Measurements from ENCODE around the gene EPS15. TPM values are rescaled to one million over a fixed set of nuclear protein-coding genes. Genes with fewer than 3 reads are reported as not detected.

EPS15 gene
- total and polyA plus RNA-seq, 2 experiments from 2014 or later, result 26.9 to 41.1 TPM

GRCh38 chr1:51473331-51474115, 45.5 kb downstream of the EPS15 start:
- H3K27me3 ChIP-seq (replicated peaks; ENCODE audit: insufficient read depth), result no peaks in the 10 kb centered on the region
- H2AFZ ChIP-seq, result no peak overlapping the region
- no peak overlapping the region for H3K27ac ChIP-seq
- in situ Hi-C loops (cut with MboI), result no loop called here
- no peak overlapping the region for H3K4me3 ChIP-seq
- no peaks in the 10 kb centered on the region for H3F3A ChIP-seq (ENCODE audit: insufficient read depth)
- no peaks in the 10 kb centered on the region for H3K79me2 ChIP-seq (ENCODE audit: insufficient read depth)
- H3K36me3 ChIP-seq (ENCODE audit: low read depth), result peaks cover 13% of the 10 kb centered on the region
- H3K9me3 ChIP-seq (ENCODE audit: low read depth), result no peaks in the 10 kb centered on the region
- H3K9ac ChIP-seq, result no peak overlapping the region
- H3K4me1 ChIP-seq (ENCODE audit: insufficient read depth), result no peaks in the 10 kb centered on the region
- no peaks in the 10 kb centered on the region for H4K20me1 ChIP-seq (ENCODE audit: insufficient read depth)
- H3K9me2 ChIP-seq (ENCODE audit: insufficient read depth), result no peaks in the 10 kb centered on the region
- DNase-seq, result no peak
- TF ChIP-seq EZH2phosphoT487 (IDR thresholded peaks at IDR 0.05; ENCODE audit: insufficient read depth, low read depth), result no peak
- no peak for TF ChIP-seq EZH2 (IDR thresholded peaks at IDR 0.05; ENCODE audit: insufficient read depth, poor library complexity, severe bottlenecking)
- no peak overlapping the region for H3K4me2 ChIP-seq (ENCODE audit: unreplicated experiment)

DNA sequence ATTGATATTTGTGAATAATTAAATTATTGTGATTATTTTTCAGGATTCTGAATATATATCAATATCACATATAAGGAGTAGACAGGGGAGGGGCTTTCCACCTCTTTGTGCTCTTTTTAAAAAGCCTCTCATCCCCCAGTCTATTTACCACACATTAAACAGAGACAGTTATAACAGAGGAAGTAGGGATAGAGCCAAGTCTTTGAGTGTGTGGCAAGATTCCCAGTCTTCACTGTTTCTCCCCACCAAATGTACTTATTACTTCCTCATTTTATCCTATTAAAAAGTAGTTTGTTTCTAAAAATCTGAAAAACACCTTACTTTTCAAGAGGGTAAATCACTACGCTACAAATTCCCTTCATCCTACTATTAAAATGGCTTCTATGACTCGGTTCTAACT, 46.7 kb downstream of the EPS15 start:
- TF ChIP-seq EZH2 (IDR thresholded peaks at IDR 0.05; ENCODE audit: insufficient read depth, poor library complexity, severe bottlenecking) (no peak), EZH2phosphoT487 (IDR thresholded peaks at IDR 0.05; ENCODE audit: insufficient read depth, low read depth) (no peak)
- Histone ChIP-seq H3K27me3 (replicated peaks; ENCODE audit: insufficient read depth) (no peaks in the 10 kb centered on the region), H3F3A (ENCODE audit: insufficient read depth) (no peaks in the 10 kb centered on the region), H3K9ac (no peak overlapping the region), H3K79me2 (ENCODE audit: insufficient read depth) (no peaks in the 10 kb centered on the region), H3K4me2 (ENCODE audit: unreplicated experiment) (no peak overlapping the region), H3K4me1 (ENCODE audit: insufficient read depth) (no peaks in the 10 kb centered on the region), H3K27ac (no peak overlapping the region), H3K36me3 (ENCODE audit: low read depth) (peaks cover 20% of the 10 kb centered on the region), H4K20me1 (ENCODE audit: insufficient read depth) (no peaks in the 10 kb centered on the region), H3K9me3 (ENCODE audit: low read depth) (no peaks in the 10 kb centered on the region), H2AFZ (no peak overlapping the region), H3K9me2 (ENCODE audit: insufficient read depth) (no peaks in the 10 kb centered on the region), H3K4me3 (no peak overlapping the region)
- no peak for DNase-seq
- in situ Hi-C loops (cut with MboI), result no loop called here
- WGBS, 2 experiments (ENCODE audit: low coverage in 1 of 2, low lambda C conversion rate in 2 of 2, missing lambda C conversion rate in 2 of 2), result 42 to 44% methylated on average over 2 of the region's 2 CpGs

DNA sequence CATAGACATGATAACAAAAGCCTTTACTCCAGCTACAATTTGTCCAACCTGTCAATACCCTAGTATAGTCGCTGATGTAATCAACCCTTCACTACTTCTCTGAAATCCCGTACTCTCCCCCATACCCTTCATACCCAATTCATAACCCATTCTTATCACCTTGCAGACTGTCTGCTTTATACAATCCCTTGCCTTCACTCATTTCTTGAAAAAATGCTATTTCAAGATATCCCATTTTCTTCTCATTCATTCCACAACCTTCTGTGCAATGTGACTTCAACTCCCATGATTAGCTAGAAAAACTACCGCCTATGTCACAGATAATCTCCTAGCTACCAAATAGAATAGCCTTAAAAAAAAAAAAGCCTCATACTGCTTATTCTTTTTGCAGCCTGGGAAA, 49.5 kb downstream of the EPS15 start:
- Histone ChIP-seq H3K27ac (no peak overlapping the region), H3K9me2 (ENCODE audit: insufficient read depth) (no peaks in the 10 kb centered on the region), H3K4me2 (ENCODE audit: unreplicated experiment) (no peak overlapping the region), H3F3A (ENCODE audit: insufficient read depth) (no peaks in the 10 kb centered on the region), H3K27me3 (replicated peaks; ENCODE audit: insufficient read depth) (no peaks in the 10 kb centered on the region), H2AFZ (no peak overlapping the region), H4K20me1 (ENCODE audit: insufficient read depth) (no peaks in the 10 kb centered on the region), H3K36me3 (ENCODE audit: low read depth) (peaks cover 23% of the 10 kb centered on the region), H3K9me3 (ENCODE audit: low read depth) (no peaks in the 10 kb centered on the region), H3K79me2 (ENCODE audit: insufficient read depth) (no peaks in the 10 kb centered on the region), H3K4me1 (ENCODE audit: insufficient read depth) (no peaks in the 10 kb centered on the region), H3K4me3 (no peak overlapping the region), H3K9ac (no peak overlapping the region)
- 30 to 41% methylated on average over 3 of the region's 3 CpGs for WGBS, 2 experiments (ENCODE audit: low coverage in 1 of 2, low lambda C conversion rate in 2 of 2, missing lambda C conversion rate in 2 of 2)
- DNase-seq, result no peak
- in situ Hi-C loops (cut with MboI), result no loop called here
- no peak for TF ChIP-seq EZH2phosphoT487 (IDR thresholded peaks at IDR 0.05; ENCODE audit: insufficient read depth, low read depth)
- no peak for TF ChIP-seq EZH2 (IDR thresholded peaks at IDR 0.05; ENCODE audit: insufficient read depth, poor library complexity, severe bottlenecking)

DNA sequence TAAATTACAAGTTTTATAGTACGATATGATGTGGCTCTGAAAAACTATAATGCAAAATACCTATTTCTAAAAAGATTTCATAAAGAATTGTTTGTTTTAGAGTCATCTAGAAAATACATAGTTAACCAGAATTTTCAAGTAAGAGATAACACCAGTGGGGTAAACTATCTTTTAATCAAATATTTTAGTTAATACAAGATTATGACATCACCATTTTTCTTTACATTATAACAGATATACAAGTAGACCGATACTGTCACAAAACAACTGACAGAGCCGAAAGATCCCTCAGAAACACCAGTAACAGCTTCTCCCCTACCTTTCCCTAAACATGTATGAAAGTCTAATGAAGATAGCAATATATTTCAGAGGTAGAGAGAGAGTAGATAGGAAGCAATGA, 54.2 kb downstream of the EPS15 start:
- H2AFZ ChIP-seq, result no peak overlapping the region
- no peaks in the 10 kb centered on the region for H3K9me2 ChIP-seq (ENCODE audit: insufficient read depth)
- no peaks in the 10 kb centered on the region for H3F3A ChIP-seq (ENCODE audit: insufficient read depth)
- H3K36me3 ChIP-seq (ENCODE audit: low read depth), result peaks cover 18% of the 10 kb centered on the region
- H3K9ac ChIP-seq, result no peak overlapping the region
- H3K27me3 ChIP-seq (replicated peaks; ENCODE audit: insufficient read depth), result no peaks in the 10 kb centered on the region
- no peaks in the 10 kb centered on the region for H4K20me1 ChIP-seq (ENCODE audit: insufficient read depth)
- in situ Hi-C loops (cut with MboI), result no loop called here
- H3K27ac ChIP-seq, result no peak overlapping the region
- 99 to 100% methylated on average over 3 of the region's 3 CpGs for WGBS, 2 experiments (ENCODE audit: low coverage in 1 of 2, low lambda C conversion rate in 2 of 2, missing lambda C conversion rate in 2 of 2)
- no peaks in the 10 kb centered on the region for H3K4me1 ChIP-seq (ENCODE audit: insufficient read depth)
- no peak for TF ChIP-seq EZH2 (IDR thresholded peaks at IDR 0.05; ENCODE audit: insufficient read depth, poor library complexity, severe bottlenecking)
- TF ChIP-seq EZH2phosphoT487 (IDR thresholded peaks at IDR 0.05; ENCODE audit: insufficient read depth, low read depth), result no peak
- no peak for DNase-seq
- no peak overlapping the region for H3K4me2 ChIP-seq (ENCODE audit: unreplicated experiment)
- no peaks in the 10 kb centered on the region for H3K79me2 ChIP-seq (ENCODE audit: insufficient read depth)
- H3K4me3 ChIP-seq, result no peak overlapping the region
- H3K9me3 ChIP-seq (ENCODE audit: low read depth), result no peaks in the 10 kb centered on the region

Data from GM23248 (cell line).